ENCODE results near the gene CBFA2T3. TPM values are rescaled to one million over a fixed set of nuclear protein-coding genes. Genes with fewer than 3 reads are reported as not detected.

Gene CBFA2T3
- total RNA-seq, 6 experiments from 2014 or later, result 2.5 to 9.8 (median 4.2) TPM

DNA sequence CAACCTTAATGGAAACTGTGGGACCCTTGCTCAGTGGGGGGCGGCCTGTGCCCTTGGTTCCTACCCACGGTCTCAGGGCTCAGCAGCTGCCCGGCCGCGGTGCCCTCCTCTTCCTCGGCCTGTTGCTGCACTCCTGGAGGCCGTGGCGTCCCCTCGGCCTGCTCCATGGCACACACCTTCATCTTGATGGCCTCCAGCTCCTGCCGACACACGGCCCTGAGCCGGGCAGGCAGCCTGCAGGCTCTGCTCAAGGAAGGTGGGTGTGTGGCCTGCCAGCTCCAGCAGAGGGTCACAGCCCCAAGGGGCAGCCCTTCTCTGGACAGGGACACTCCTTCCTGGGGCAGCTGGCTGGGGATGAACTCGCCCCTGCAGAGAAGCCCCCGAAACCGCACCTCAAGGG lies 111.3 kb downstream of the CBFA2T3 start:
- ATAC-seq (no peak), DNase-seq (no peak)
- intact Hi-C loops (cut with DNase I), result loop anchor here in 1 of 2 donors (10.0 kb wide), 1 partner anchor 51 kb away; the partner anchor contains the start of gene APRT
- Histone ChIP-seq H3K27me3 (no peaks in the 10 kb centered on the region), H3K4me3 (no peak overlapping the region), H3K4me1 (no peaks in the 10 kb centered on the region), H3K9me3 (no peaks in the 10 kb centered on the region), H3K36me3 (peaks cover 0 to 9% (median under 1%) of the 10 kb centered on the region in 4 donors), H3K27ac (no peak overlapping the region)
- TF ChIP-seq POLR2A (IDR thresholded peaks at IDR 0.05) (no peak), CTCF (IDR thresholded peaks at IDR 0.05) (no peak)
- no CpG with 5 or more reads among the region's 15 CpGs for WGBS (ENCODE audit: insufficient coverage, low coverage, low lambda C conversion rate, missing lambda C conversion rate)

- ATAC-seq (no peak), DNase-seq (no peak)
- no peak overlapping the region for H3K27ac ChIP-seq
- no peaks in the 10 kb centered on the region for H3K9me3 ChIP-seq
- no peak for TF ChIP-seq POLR2A (IDR thresholded peaks at IDR 0.05)
- TF ChIP-seq CTCF (IDR thresholded peaks at IDR 0.05), result no peak
- H3K4me3 ChIP-seq, result no peak overlapping the region
- H3K27me3 ChIP-seq, result no peaks in the 10 kb centered on the region
- H3K36me3 ChIP-seq, result peaks cover 0 to 13% (median 3%) of the 10 kb centered on the region in 4 donors
- intact Hi-C loops (cut with DNase I), result loop anchor here in 1 of 2 donors (10.0 kb wide), 1 partner anchor 51 kb away; the partner anchor contains the start of gene APRT
- WGBS (ENCODE audit: insufficient coverage, low coverage, low lambda C conversion rate, missing lambda C conversion rate), result 49% methylated on average over 4 of the region's 14 CpGs
- no peaks in the 10 kb centered on the region for H3K4me1 ChIP-seq
These were observed 111.7 kb downstream of the CBFA2T3 start for GRCh38 chr16:88865310-88865709.

DNA sequence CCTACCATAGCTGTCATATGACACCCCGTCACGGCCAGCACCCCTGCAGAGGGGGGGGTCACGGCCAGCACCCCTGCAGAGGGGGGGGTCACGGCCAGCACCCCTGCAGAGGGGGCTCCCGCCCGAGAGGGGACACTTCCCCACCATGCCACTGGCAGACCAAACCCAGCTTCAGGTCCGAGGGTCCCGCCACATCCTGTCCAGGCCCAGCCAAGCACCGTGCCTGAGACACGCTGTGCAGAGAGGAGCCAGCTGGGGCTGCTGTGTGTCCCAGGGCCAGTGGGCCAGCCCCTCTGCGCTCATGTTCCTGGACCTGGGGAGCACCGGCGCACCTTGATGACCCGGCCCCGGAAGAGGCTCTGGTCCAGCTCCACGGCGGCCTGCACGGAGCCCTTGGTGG lies 112.5 kb downstream of the CBFA2T3 start:
- Histone ChIP-seq H3K9me3 (no peaks in the 10 kb centered on the region), H3K27ac (no peak overlapping the region), H3K36me3 (peaks cover 0 to 21% (median 5%) of the 10 kb centered on the region in 4 donors), H3K4me1 (no peaks in the 10 kb centered on the region), H3K4me3 (no peak overlapping the region), H3K27me3 (no peaks in the 10 kb centered on the region)
- intact Hi-C loops (cut with DNase I), result loop anchor here in 1 of 2 donors (10.0 kb wide), 1 partner anchor 50 kb away; the partner anchor contains the start of gene APRT
- no peak for DNase-seq
- TF ChIP-seq CTCF (IDR thresholded peaks at IDR 0.05), result no peak
- no peak for TF ChIP-seq POLR2A (IDR thresholded peaks at IDR 0.05)
- no CpG with 5 or more reads among the region's 18 CpGs for WGBS (ENCODE audit: insufficient coverage, low coverage, low lambda C conversion rate, missing lambda C conversion rate)
- no peak for ATAC-seq

DNA sequence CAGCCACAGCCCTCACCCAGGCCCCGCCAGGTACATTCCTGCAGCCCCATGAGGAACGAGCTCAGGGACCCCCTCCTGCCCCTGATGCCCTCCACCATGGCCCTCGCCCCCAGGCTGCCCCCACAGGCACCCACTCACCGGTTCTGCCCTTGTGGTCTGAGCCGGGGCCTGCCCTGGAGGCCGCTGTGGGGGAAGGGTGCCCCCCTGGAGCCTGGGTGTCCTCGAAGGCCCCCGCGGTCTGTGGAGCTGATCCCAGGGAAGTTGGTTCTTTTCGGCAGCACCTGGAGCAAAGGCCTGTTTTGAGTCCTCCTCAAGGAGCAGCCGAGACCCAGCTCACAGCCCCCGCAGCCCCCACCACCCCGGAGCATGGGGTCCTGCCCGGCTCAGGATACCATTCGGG lies 112.9 kb downstream of the CBFA2T3 start:
- ATAC-seq, result no peak
- 88% methylated on average over 7 of the region's 15 CpGs for WGBS (ENCODE audit: insufficient coverage, low coverage, low lambda C conversion rate, missing lambda C conversion rate)
- TF ChIP-seq CTCF (IDR thresholded peaks at IDR 0.05) (no peak), POLR2A (IDR thresholded peaks at IDR 0.05) (no peak)
- H3K4me1 ChIP-seq, result no peaks in the 10 kb centered on the region
- H3K9me3 ChIP-seq, result no peaks in the 10 kb centered on the region
- H3K27me3 ChIP-seq, result no peaks in the 10 kb centered on the region
- H3K27ac ChIP-seq, result no peak overlapping the region
- peaks cover 0 to 23% (median 5%) of the 10 kb centered on the region in 4 donors for H3K36me3 ChIP-seq
- intact Hi-C loops (cut with DNase I), result loop anchor here in 1 of 2 donors (10.0 kb wide), 1 partner anchor 49 kb away; the partner anchor contains the start of gene APRT
- DNase-seq, result no peak
- no peak overlapping the region for H3K4me3 ChIP-seq
